Spleen (tissue), 11 donors: Measurements from ENCODE around the gene RBM8A. TPM values are rescaled to one million over a fixed set of nuclear protein-coding genes. Genes with fewer than 3 reads are reported as not detected.
A peak's percentile ranks its signal among the peaks of the same experiment; 100 is the strongest.

ENCODE experiments used
- DNase-seq: peaks from one replicate; pipeline ENCODE4 v3.0.0-alpha.2; 2020
- H3K27ac ChIP-seq, 8 donors: fragments of 200-600 bp; sonication (generic) in 7 of 8; 1 replicate in 4 of 8; 2 replicates in 4 of 8; pipeline versions ENCODE4 v1.5.0 to v1.8.0; 2016 to 2021; ENCODE audit warnings: inconsistent platforms in 4 of 8, mild to moderate bottlenecking in 4 of 8, moderate library complexity in 1 of 8
- H3K27me3 ChIP-seq, 7 donors: fragments of 200-600 bp; sonication (generic) in 6 of 7; replicated peaks in 1 of 7; 1 replicate in 4 of 7; 2 replicates in 3 of 7; pipeline versions ENCODE4 v1.5.0 to v1.8.0; 2016 to 2021; ENCODE audit warnings: inconsistent platforms in 3 of 7, mild to moderate bottlenecking in 1 of 7
- H3K36me3 ChIP-seq, 6 donors: fragments of 200-600 bp; sonication (generic) in 5 of 6; 1 replicate in 4 of 6; 2 replicates in 2 of 6; pipeline versions ENCODE4 v1.5.0 to v1.8.0; 2016 to 2021; ENCODE audit warnings: inconsistent platforms in 2 of 6
- H3K4me1 ChIP-seq, 6 donors: fragments of 200-600 bp; sonication (generic) in 5 of 6; 1 replicate in 3 of 6; 2 replicates in 3 of 6; pipeline versions ENCODE4 v1.5.0 to v1.8.0; 2016 to 2021; ENCODE audit warnings: inconsistent platforms in 3 of 6
- H3K4me3 ChIP-seq, 8 donors: fragments of 200-600 bp; sonication (generic) in 7 of 8; 1 replicate in 4 of 8; 2 replicates in 4 of 8; pipeline versions ENCODE4 v1.5.0 to v1.8.0; 2016 to 2021; ENCODE audit warnings: inconsistent platforms in 4 of 8, mild to moderate bottlenecking in 4 of 8, moderate library complexity in 2 of 8
- H3K9me3 ChIP-seq, 8 donors: fragments of 200-600 bp; sonication (generic) in 7 of 8; 1 replicate in 4 of 8; 2 replicates in 4 of 8; pipeline versions ENCODE4 v1.5.0 to v1.8.0; 2016 to 2021; ENCODE audit warnings: inconsistent platforms in 4 of 8
- CTCF ChIP-seq, 11 experiments: fragments of 200-600 bp in 7 of 11; fragments of 450-650 bp in 4 of 11; sonication (generic) in 4 of 11; IDR thresholded peaks in 8 of 11; conservative IDR thresholded peaks in 3 of 11; 1 replicate in 7 of 11; 2 replicates in 4 of 11; pipeline versions ENCODE4 v1.4.0 to v1.8.0; 2016 to 2021; ENCODE audit warnings: antibody characterized with exemption in 11 of 11, inconsistent platforms in 4 of 11, mild to moderate bottlenecking in 1 of 11
- POLR2A ChIP-seq, 3 donors: fragments of 450-650 bp; IDR thresholded peaks; one replicate each; pipeline ENCODE4 v1.5.1; 2017; ENCODE audit warnings: antibody characterized with exemption in 3 of 3, mild to moderate bottlenecking in 1 of 3
- POLR2AphosphoS5 ChIP-seq, 3 donors: sonication (generic); formaldehyde crosslinking; IDR thresholded peaks; one replicate each; pipeline ENCODE4 v1.5.1; 2017; ENCODE audit warnings: antibody characterized with exemption in 3 of 3
- WGBS, 5 donors: extraction: QIAGEN DNeasy Blood & Tissue Kit in 3 of 5; methylation state at CpG; one replicate each; pipeline versions ENCODE4 v1.1.5 to v1.1.7; 2013 to 2018; 5-methylcytosine and 5-hydroxymethylcytosine counted together
- intact Hi-C: fragments of 100-400 bp; cut with DNase I; formaldehyde crosslinking; loops from one replicate; pipeline ENCODE4 v1.15.0; 2023; ENCODE audit warnings: low total_unique reads
- polyA plus RNA-seq, 3 donors: library from polyadenylated mRNA; stranded (reverse); fragments of 200-250 nt; gene quantifications; one replicate each; pipeline ENCODE4 v1.2.1, GENCODE V29; 2013
- total RNA-seq, 7 donors: library from RNA; depleted of rRNA in 3 of 7; stranded (reverse); fragments of >200 nt in 3 of 7; fragmentation: NEBNext Ultra II Directional in 4 of 7; extraction: Animal tissue kit (Norgen Biotek cat#: 25700) in 4 of 7; gene quantifications; one replicate each; pipeline versions ENCODE4 v1.1.0 to v1.2.1, GENCODE V29; 2016 to 2021
- donor health status: healthy with polysubstance abuse.
- donor health status: DM: no; HTN: no; CAD: no; lungs with moderate emphysema.
- donor health status: DM: no; HTN: no; CAD: no.
- donor health status: Bipolar disorder and iron deficiency.
- donor health status: healthy.
- donor health status: DM: no; HTN: no; CAD: no.
- donor health status: DM: yes; HTN: yes; CAD: no.

The RBM8A gene
- total and polyA plus RNA-seq, 10 donors, result 87.0 to 187 (median 118) TPM

- WGBS, 5 donors, result 0 to 1% (median 1%) methylated on average over 48 to 57 of the region's 57 CpGs
- Histone ChIP-seq H3K27me3 (peaks cover 0 to 14% (median 0%) of the 10 kb centered on the region in 7 donors), H3K9me3 (peaks cover 0 to 2% (median 0%) of the 10 kb centered on the region in 8 donors), H3K36me3 (no peaks in the 10 kb centered on the region), H3K4me1 (peaks cover 40 to 94% (median 80%) of the 10 kb centered on the region in 6 donors), H3K27ac (peak overlapping the region; percentile 85 to 98 (median 90)), H3K4me3 (peak overlapping the region; percentile 44 to 80 (median 58))
- TF ChIP-seq POLR2AphosphoS5 (IDR thresholded peaks at IDR 0.05), result peak; percentile 41 to 67 (median 47)
- no peak for TF ChIP-seq POLR2A (IDR thresholded peaks at IDR 0.05)
- no peak for TF ChIP-seq CTCF (IDR thresholded peaks at IDR 0.05 in 8 of 11, conservative IDR thresholded peaks at IDR 0.05 in 3 of 11)
- intact Hi-C loops, result no loop called here
- DNase-seq, result peak; percentile 90
These were observed 34.3 kb upstream of the RBM8A start for GRCh38 chr1:145961425-145962156.

GRCh38 chr1:145961109-145961424 lies 33.8 kb upstream of the RBM8A start:
- Histone ChIP-seq H3K27me3 (peaks cover 0 to 14% (median 0%) of the 10 kb centered on the region in 7 donors), H3K9me3 (no peaks in the 10 kb centered on the region), H3K27ac (peak overlapping the region; percentile 85 to 98 (median 90)), H3K4me3 (peak overlapping the region; percentile 44 to 80 (median 58)), H3K36me3 (no peaks in the 10 kb centered on the region), H3K4me1 (peaks cover 45 to 94% (median 82%) of the 10 kb centered on the region in 6 donors)
- TF ChIP-seq POLR2A (IDR thresholded peaks at IDR 0.05), result no peak
- TF ChIP-seq CTCF (IDR thresholded peaks at IDR 0.05 in 8 of 11, conservative IDR thresholded peaks at IDR 0.05 in 3 of 11), result no peak
- no peak for TF ChIP-seq POLR2AphosphoS5 (IDR thresholded peaks at IDR 0.05)
- intact Hi-C loops, result no loop called here
- WGBS, 5 donors, result 0 to 2% (median 1%) methylated on average over 10 to 22 of the region's 22 CpGs
- no peak for DNase-seq

GRCh38 chr1:145960468-145961108 lies 33.3 kb upstream of the RBM8A start:
- intact Hi-C loops, result no loop called here
- Histone ChIP-seq H3K9me3 (no peaks in the 10 kb centered on the region), H3K4me1 (peaks cover 46 to 94% (median 82%) of the 10 kb centered on the region in 6 donors), H3K4me3 (peak overlapping the region; percentile 44 to 80 (median 58)), H3K36me3 (no peaks in the 10 kb centered on the region), H3K27ac (peak overlapping the region; percentile 85 to 98 (median 90)), H3K27me3 (peaks cover 0 to 14% (median 0%) of the 10 kb centered on the region in 7 donors)
- WGBS, 5 donors, result 1 to 3% (median 1%) methylated on average over 30 to 44 of the region's 44 CpGs
- TF ChIP-seq POLR2A (IDR thresholded peaks at IDR 0.05), result peak in 1 of 3 donors; percentile 74
- TF ChIP-seq POLR2AphosphoS5 (IDR thresholded peaks at IDR 0.05), result peak; percentile 87 to 95 (median 90)
- peak in 8 of 11 experiments; percentile 5 to 48 (median 30) for TF ChIP-seq CTCF (IDR thresholded peaks at IDR 0.05 in 8 of 11, conservative IDR thresholded peaks at IDR 0.05 in 3 of 11)
- peak; percentile 93 for DNase-seq

GRCh38 chr1:145959957-145960467 lies 32.7 kb upstream of the RBM8A start:
- intact Hi-C loops, result no loop called here
- H3K9me3 ChIP-seq, result no peaks in the 10 kb centered on the region
- DNase-seq, result no peak
- H3K4me1 ChIP-seq, result peaks cover 47 to 94% (median 82%) of the 10 kb centered on the region in 6 donors
- no peaks in the 10 kb centered on the region for H3K36me3 ChIP-seq
- 12 to 36% (median 16%) methylated on average over 3 to 12 of the region's 12 CpGs for WGBS, 5 donors
- peak overlapping the region; percentile 44 to 80 (median 58) for H3K4me3 ChIP-seq
- H3K27me3 ChIP-seq, result peaks cover 0 to 14% (median 0%) of the 10 kb centered on the region in 7 donors
- no peak for TF ChIP-seq POLR2A (IDR thresholded peaks at IDR 0.05)
- no peak for TF ChIP-seq POLR2AphosphoS5 (IDR thresholded peaks at IDR 0.05)
- no peak for TF ChIP-seq CTCF (IDR thresholded peaks at IDR 0.05 in 8 of 11, conservative IDR thresholded peaks at IDR 0.05 in 3 of 11)
- peak overlapping the region; percentile 85 to 98 (median 90) for H3K27ac ChIP-seq
